Endothelial cell of umbilical vein (primary cell): ENCODE measurements around the gene RHCE. TPM values are rescaled to one million over a fixed set of nuclear protein-coding genes. Genes with fewer than 3 reads are reported as not detected.

Source experiments
- BruUV-seq: library from RNA; stranded (reverse); fragments of 400-500 nt; replicated peaks from 2 replicates; lab custom pipeline; 2021; lab: Mats Ljungman, UMichigan
- CTCF ChIA-PET: fragments of 300-600, 350-600 bp; sonication (Branson Sonifier 250); formaldehyde crosslinking; loops from one replicate; lab custom pipeline; 2021; ENCODE audit warnings: antibody characterized with exemption, inconsistent platforms; lab: Charles Lee
- POLR2A ChIA-PET: fragments of 300-600, 350-600 bp; sonication (Branson Sonifier 250); formaldehyde crosslinking; loops from one replicate; lab custom pipeline; 2021; ENCODE audit warnings: antibody characterized with exemption, inconsistent platforms; lab: Charles Lee
- DNase-seq: peaks from one replicate; pipeline ENCODE4 v3.0.0-alpha.2; 2011; ENCODE audit warnings: low read depth, low spot score
- FAIRE-seq: peaks from 2 replicates; lab custom pipeline; 2011; peaks lifted over from hg19 to GRCh38; lab: Jason Lieb, UNC
- H2AFZ ChIP-seq: 2 replicates; pipeline ENCODE4 v1.6.0; 2012; ENCODE audit warnings: low read depth, low read length, control low read depth, inconsistent platforms
- H3K27ac ChIP-seq: 2 replicates; pipeline ENCODE4 v1.5.1; 2011; ENCODE audit warnings: low read depth, mild to moderate bottlenecking, control low read depth, low read length, moderate library complexity; ENCODE audit not compliant: insufficient read depth
- H3K27me3 ChIP-seq, 2 experiments: 2 replicates each; pipeline versions ENCODE4 v1.6.0 to v1.6.1; 2011; ENCODE audit warnings: low read length in 2 of 2, mixed read lengths in 1 of 2; ENCODE audit not compliant: control insufficient read depth in 2 of 2, insufficient read depth in 2 of 2
- H3K36me3 ChIP-seq, 2 experiments: 2 replicates in 1 of 2; 3 replicates in 1 of 2; pipeline ENCODE4 v1.5.1; 2011; ENCODE audit warnings: low read length in 2 of 2, mild to moderate bottlenecking in 1 of 2, moderate library complexity in 1 of 2; ENCODE audit not compliant: control insufficient read depth in 2 of 2, insufficient read depth in 2 of 2; ENCODE audit errors: extremely low read depth in 1 of 2
- H3K4me1 ChIP-seq: 3 replicates; pipeline ENCODE4 v1.5.1; 2011; ENCODE audit warnings: mild to moderate bottlenecking, low read length; ENCODE audit not compliant: control insufficient read depth, insufficient read depth; ENCODE audit errors: extremely low read depth
- H3K4me2 ChIP-seq: 2 replicates; pipeline ENCODE4 v1.6.1; 2011; ENCODE audit warnings: low read length, control low read depth, mixed read lengths; ENCODE audit not compliant: insufficient read depth
- H3K4me3 ChIP-seq, 3 experiments: fragments of 200-600 bp in 1 of 3; sonication (generic), shearing (Covaris generic) in 1 of 3; replicated peaks in 1 of 3; 2 replicates each; pipeline ENCODE4 v1.5.1; 2011 to 2016; ENCODE audit warnings: control low read depth in 3 of 3, low read length in 3 of 3, mild to moderate bottlenecking in 2 of 3, inconsistent platforms in 1 of 3, low read depth in 1 of 3, moderate library complexity in 1 of 3; ENCODE audit not compliant: insufficient read depth in 1 of 3
- H3K79me2 ChIP-seq: 2 replicates; pipeline ENCODE4 v1.6.0; 2012; ENCODE audit warnings: low read length, inconsistent platforms; ENCODE audit not compliant: control insufficient read depth, insufficient read depth
- H3K9ac ChIP-seq: replicated peaks from 2 replicates; pipeline ENCODE3; 2011; ENCODE audit warnings: low read length, control low read depth; ENCODE audit not compliant: insufficient read depth; ENCODE audit errors: extremely low read depth
- H3K9me1 ChIP-seq: replicated peaks from 3 replicates; pipeline ENCODE4 v1.6.0; 2011; ENCODE audit warnings: mild to moderate bottlenecking, low read length; ENCODE audit not compliant: control insufficient read depth, insufficient read depth; ENCODE audit errors: extremely low read depth
- H3K9me3 ChIP-seq: replicated peaks from 2 replicates; pipeline ENCODE4 v1.5.1; 2012; ENCODE audit warnings: low read length, inconsistent platforms; ENCODE audit not compliant: control insufficient read depth, insufficient read depth
- H4K20me1 ChIP-seq: replicated peaks from 2 replicates; pipeline ENCODE3; 2011; ENCODE audit warnings: mild to moderate bottlenecking, low read length; ENCODE audit not compliant: control insufficient read depth, insufficient read depth; ENCODE audit errors: extremely low read depth
- EZH2 ChIP-seq: IDR thresholded peaks from 2 replicates; pipeline ENCODE4 v1.6.1; 2012; ENCODE audit warnings: borderline replicate concordance, low read depth, mild to moderate bottlenecking, moderate library complexity, low read length, inconsistent platforms; ENCODE audit not compliant: severe bottlenecking
- FOS ChIP-seq: IDR thresholded peaks from 2 replicates; pipeline ENCODE4 v1.6.1; 2011; ENCODE audit warnings: mild to moderate bottlenecking, low read length, moderate library complexity, borderline replicate concordance; ENCODE audit not compliant: insufficient read depth
- GATA2 ChIP-seq: IDR thresholded peaks from 2 replicates; pipeline ENCODE4 v1.7.0; 2011; ENCODE audit warnings: low read depth, mild to moderate bottlenecking, moderate library complexity, mixed read lengths, low read length; ENCODE audit not compliant: insufficient read length, insufficient read depth
- JUN ChIP-seq: IDR thresholded peaks from 2 replicates; pipeline ENCODE4 v1.6.1; 2011; ENCODE audit warnings: borderline replicate concordance, low read depth; ENCODE audit not compliant: insufficient read length, insufficient read depth
- MYC ChIP-seq: IDR thresholded peaks from one replicate; pipeline ENCODE4 v1.6.1; 2011; ENCODE audit warnings: mild to moderate bottlenecking, low read depth, low read length
- POLR2A ChIP-seq: IDR thresholded peaks from 2 replicates; pipeline ENCODE4 v1.6.1; 2012; ENCODE audit warnings: low read depth, mild to moderate bottlenecking, control low read depth, low read length
- POLR2AphosphoS5 ChIP-seq: IDR thresholded peaks from 2 replicates; pipeline ENCODE4 v1.6.1; 2012; ENCODE audit warnings: low read depth, mild to moderate bottlenecking, control low read depth, low read length, moderate library complexity; ENCODE audit not compliant: insufficient read depth
- dilution Hi-C: fragments of 300-500 bp; cut with MboI; formaldehyde crosslinking; loops from one replicate; pipeline ENCODE4 v1.15.0; 2019; ENCODE audit warnings: low sequenced_read_pairs; ENCODE audit not compliant: extremely low pct_ligation_motif_present
- intact Hi-C: fragments of 100-400 bp; cut with micrococcal nuclease; formaldehyde crosslinking; loops from one replicate; pipeline ENCODE4 v1.10.0; 2022
- polyA plus RNA-seq, 4 experiments: library from polyadenylated mRNA; depleted of rRNA in 3 of 4; stranded (reverse) in 3 of 4; unstranded in 1 of 4; fragments of >200 nt; gene quantifications; 2 replicates each; pipeline versions ENCODE4 v1.2.1 to v1.2.3, GENCODE V29; 2011 to 2012; ENCODE audit warnings: missing spikeins in 1 of 4
- total RNA-seq: library from RNA; stranded (reverse); gene quantifications from 2 replicates; pipeline ENCODE4 v1.2.3, GENCODE V29; 2021
- TF ChIP-seq, protein P1 (sequence below), 2 donors: IDR thresholded peaks; 1 replicate in 1 of 2; 2 replicates in 1 of 2; pipeline ENCODE4 v1.5.1; 2011; ENCODE audit warnings: low read length in 2 of 2, mild to moderate bottlenecking in 2 of 2, moderate library complexity in 2 of 2, control low read depth in 1 of 2, inconsistent platforms in 1 of 2, low read depth in 1 of 2; ENCODE audit not compliant: insufficient read depth in 1 of 2; ENCODE audit errors: extremely low read depth in 1 of 2
- TF ChIP-seq, protein P2 (sequence below): IDR thresholded peaks from 2 replicates; pipeline ENCODE4 v1.6.1; 2011; ENCODE audit not compliant: insufficient read depth, insufficient read length

The RHCE gene
- total and polyA plus RNA-seq, 2 donors (not counting 3 experiments of a cell fraction or from before 2014, with no cell fraction given) = 0.07 TPM; not detected in 1

- Histone ChIP-seq H3K9ac (no peak overlapping the region), H3K79me2 (peaks cover 61% of the 10 kb centered on the region), H4K20me1 (peaks cover 6% of the 10 kb centered on the region), H3K9me1 (no peaks in the 10 kb centered on the region), H2AFZ (no peak overlapping the region), H3K4me2 (no peak overlapping the region), H3K4me1 (peaks cover 16% of the 10 kb centered on the region), H3K4me3 (no peak overlapping the region), H3K36me3 (peaks cover 1 to 3% of the 10 kb centered on the region in 2 experiments), H3K9me3 (no peaks in the 10 kb centered on the region), H3K27ac (no peak overlapping the region), H3K27me3 (no peaks in the 10 kb centered on the region)
- no peak for DNase-seq
- dilution Hi-C loops = no loop called here
- ChIA-PET POLR2A (no interaction called here), CTCF (interaction anchor here (1.3 kb wide), 1 partner anchor 179 kb away, joined by 3 read pairs; no protein-coding TSS in a partner anchor)
- no TSS peak for BruUV-seq
- FAIRE-seq = no peak
- TF ChIP-seq, protein P1, sequence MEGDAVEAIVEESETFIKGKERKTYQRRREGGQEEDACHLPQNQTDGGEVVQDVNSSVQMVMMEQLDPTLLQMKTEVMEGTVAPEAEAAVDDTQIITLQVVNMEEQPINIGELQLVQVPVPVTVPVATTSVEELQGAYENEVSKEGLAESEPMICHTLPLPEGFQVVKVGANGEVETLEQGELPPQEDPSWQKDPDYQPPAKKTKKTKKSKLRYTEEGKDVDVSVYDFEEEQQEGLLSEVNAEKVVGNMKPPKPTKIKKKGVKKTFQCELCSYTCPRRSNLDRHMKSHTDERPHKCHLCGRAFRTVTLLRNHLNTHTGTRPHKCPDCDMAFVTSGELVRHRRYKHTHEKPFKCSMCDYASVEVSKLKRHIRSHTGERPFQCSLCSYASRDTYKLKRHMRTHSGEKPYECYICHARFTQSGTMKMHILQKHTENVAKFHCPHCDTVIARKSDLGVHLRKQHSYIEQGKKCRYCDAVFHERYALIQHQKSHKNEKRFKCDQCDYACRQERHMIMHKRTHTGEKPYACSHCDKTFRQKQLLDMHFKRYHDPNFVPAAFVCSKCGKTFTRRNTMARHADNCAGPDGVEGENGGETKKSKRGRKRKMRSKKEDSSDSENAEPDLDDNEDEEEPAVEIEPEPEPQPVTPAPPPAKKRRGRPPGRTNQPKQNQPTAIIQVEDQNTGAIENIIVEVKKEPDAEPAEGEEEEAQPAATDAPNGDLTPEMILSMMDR (IDR thresholded peaks at IDR 0.05; ENCODE audit: extremely low read depth in 1 of 2, insufficient read depth in 1 of 2, low read depth in 1 of 2, low read length in 2 of 2) = no peak
- TF ChIP-seq POLR2AphosphoS5 = no peak
- TF ChIP-seq FOS = no peak
- TF ChIP-seq JUN = no peak
- no peak for TF ChIP-seq POLR2A
- TF ChIP-seq MYC = no peak
- TF ChIP-seq EZH2 = no peak
- TF ChIP-seq GATA2 = no peak
- TF ChIP-seq, protein P2, sequence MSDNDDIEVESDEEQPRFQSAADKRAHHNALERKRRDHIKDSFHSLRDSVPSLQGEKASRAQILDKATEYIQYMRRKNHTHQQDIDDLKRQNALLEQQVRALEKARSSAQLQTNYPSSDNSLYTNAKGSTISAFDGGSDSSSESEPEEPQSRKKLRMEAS = no peak
- intact Hi-C loops = no loop called here
Measured at GRCh38 chr1:25341746-25342145, 78.9 kb downstream of the RHCE start.
